Erythroblast (primary cell): ENCODE measurements around the gene GABRG2.

ENCODE experiments used
- GATA1 ChIP-seq: IDR thresholded peaks from 2 replicates; pipeline ENCODE4 v1.6.1; 2011; ENCODE audit warnings: low read depth, mild to moderate bottlenecking, control low read depth, low read length, moderate library complexity
- POLR2A ChIP-seq: IDR thresholded peaks from 2 replicates; pipeline ENCODE4 v1.6.1; 2011; ENCODE audit warnings: mild to moderate bottlenecking, low read length

DNA sequence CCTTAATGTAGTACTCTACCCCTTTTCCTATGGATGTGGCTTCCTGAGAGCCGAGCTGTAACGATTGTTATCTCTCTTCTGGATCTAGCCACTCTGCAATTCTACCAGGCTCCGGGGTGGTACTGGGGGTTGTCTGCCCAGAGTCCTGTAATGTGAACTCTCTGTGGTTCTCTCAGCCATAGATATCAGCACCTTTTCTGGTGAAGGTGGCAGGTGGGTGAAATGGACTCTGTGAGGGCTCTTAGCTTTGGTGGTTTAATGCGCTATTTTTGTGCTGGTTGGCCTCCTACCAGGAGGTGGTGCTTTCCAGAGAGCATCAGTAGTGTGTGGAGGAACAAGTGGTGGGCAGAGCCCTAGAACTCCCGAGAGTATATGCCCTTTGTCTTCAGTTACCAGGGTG is 122.1 kb downstream of the GABRG2 start:
- no peak for TF ChIP-seq POLR2A
- no peak for TF ChIP-seq GATA1
